A673 (cell line): ENCODE data around the gene TMEM74B. TPM values are rescaled to one million over a fixed set of nuclear protein-coding genes. Genes with fewer than 3 reads are reported as not detected.

Experiments used
- BruUV-seq: library from RNA; stranded (reverse); fragments of 400-500 nt; replicated peaks from 2 replicates; lab custom pipeline; 2021; lab: Mats Ljungman, UMichigan
- CTCF ChIA-PET: fragments of 300-600 bp; sonication (Branson Sonifier 250); formaldehyde crosslinking; loops from one replicate; lab custom pipeline; 2022; ENCODE audit warnings: antibody characterized with exemption; lab: Charles Lee
- POLR2A ChIA-PET: fragments of 300-600 bp; sonication (Branson Sonifier 250); formaldehyde crosslinking; loops from one replicate; lab custom pipeline; 2022; ENCODE audit warnings: antibody characterized with exemption; ENCODE audit not compliant: low non-redundant PET; lab: Charles Lee
- DNase-seq: peaks from one replicate; pipeline ENCODE4 v3.0.0-alpha.2; 2015; ENCODE audit warnings: low spot score
- H3K27ac ChIP-seq: fragments of 200-600 bp; sonication (generic); 2 replicates; pipeline ENCODE4 v1.5.1; 2016; ENCODE audit warnings: mixed run types, low read depth, mild to moderate bottlenecking, mixed read lengths, antibody characterized with exemption, low read length; ENCODE audit not compliant: poor library complexity, severe bottlenecking
- H3K27me3 ChIP-seq: fragments of 200-600 bp; sonication (generic); replicated peaks from 2 replicates; pipeline ENCODE4 v1.6.1; 2017; ENCODE audit warnings: mixed run types, low read depth, mild to moderate bottlenecking, mixed read lengths, antibody characterized with exemption, low read length; ENCODE audit not compliant: insufficient read depth, poor library complexity
- H3K36me3 ChIP-seq: fragments of 200-600 bp; sonication (generic); 2 replicates; pipeline ENCODE4 v1.6.1; 2016; ENCODE audit warnings: mixed run types, mild to moderate bottlenecking, mixed read lengths, antibody characterized with exemption, low read length; ENCODE audit not compliant: insufficient read depth, poor library complexity, severe bottlenecking
- H3K4me1 ChIP-seq: fragments of 200-600 bp; sonication (generic); 2 replicates; pipeline ENCODE4 v1.6.1; 2017; ENCODE audit warnings: mixed run types, mild to moderate bottlenecking, mixed read lengths, antibody characterized with exemption, low read length; ENCODE audit not compliant: insufficient read depth, poor library complexity, severe bottlenecking
- H3K4me3 ChIP-seq: fragments of 200-600 bp; sonication (generic); 2 replicates; pipeline ENCODE4 v1.5.1; 2016; ENCODE audit warnings: low read depth, mixed run types, mild to moderate bottlenecking, mixed read lengths, low read length; ENCODE audit not compliant: poor library complexity, severe bottlenecking
- H3K9me3 ChIP-seq: fragments of 200-600 bp; sonication (generic); 2 replicates; pipeline ENCODE4 v1.6.1; 2016; ENCODE audit warnings: mixed run types, low read depth, mild to moderate bottlenecking, mixed read lengths, antibody characterized with exemption, low read length; ENCODE audit not compliant: poor library complexity, severe bottlenecking
- EZH2 ChIP-seq: fragments of 200-600 bp; sonication (generic); IDR thresholded peaks from 2 replicates; pipeline ENCODE4 v1.6.1; 2017; ENCODE audit warnings: borderline replicate concordance, low read depth, mild to moderate bottlenecking, mixed read lengths, antibody characterized with exemption, low read length; ENCODE audit not compliant: poor library complexity, severe bottlenecking
- intact Hi-C: fragments of 100-400 bp; cut with micrococcal nuclease; formaldehyde crosslinking; loops from one replicate; pipeline ENCODE4 v1.10.0; 2022; ENCODE audit not compliant: unreplicated experiment
- total RNA-seq: library from RNA; stranded (reverse); gene quantifications from 2 replicates; pipeline ENCODE4 v1.2.3, GENCODE V29; 2021
- TF ChIP-seq, protein P1 (sequence below): fragments of 300-800, 200-600 bp; sonication (generic); conservative IDR thresholded peaks from 2 replicates; pipeline ENCODE4 v1.5.1; 2017; ENCODE audit warnings: low read depth, mild to moderate bottlenecking, antibody characterized with exemption, low read length, moderate library complexity, mixed read lengths

Gene TMEM74B
- total RNA-seq, 1 experiment from 2014 or later = not detected

DNA sequence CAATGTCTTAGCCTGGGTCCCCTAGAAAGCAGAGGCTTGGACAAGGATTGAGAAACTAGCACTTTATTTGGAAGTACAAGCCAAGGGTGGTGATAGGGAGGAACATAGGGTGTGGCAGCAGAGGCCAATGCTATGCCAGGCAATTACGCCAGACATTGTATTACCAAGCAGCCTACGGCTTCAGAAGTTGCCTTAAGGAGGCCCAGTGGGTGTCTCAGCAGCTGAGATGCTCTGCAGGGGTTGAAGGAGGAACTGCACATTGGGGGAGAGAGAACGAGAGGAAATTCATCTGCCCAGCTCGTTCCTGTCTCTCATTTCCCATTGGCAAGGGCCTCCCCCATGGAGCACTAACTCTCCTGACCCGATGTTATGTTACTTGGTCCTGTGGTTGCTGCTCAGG lies 19.3 kb upstream of the TMEM74B start:
- Histone ChIP-seq H3K4me1 (no peaks in the 10 kb centered on the region), H3K4me3 (no peak overlapping the region), H3K9me3 (no peaks in the 10 kb centered on the region), H3K36me3 (no peaks in the 10 kb centered on the region), H3K27me3 (no peaks in the 10 kb centered on the region), H3K27ac (no peak overlapping the region)
- no peak for TF ChIP-seq EZH2
- TF ChIP-seq, protein P1, sequence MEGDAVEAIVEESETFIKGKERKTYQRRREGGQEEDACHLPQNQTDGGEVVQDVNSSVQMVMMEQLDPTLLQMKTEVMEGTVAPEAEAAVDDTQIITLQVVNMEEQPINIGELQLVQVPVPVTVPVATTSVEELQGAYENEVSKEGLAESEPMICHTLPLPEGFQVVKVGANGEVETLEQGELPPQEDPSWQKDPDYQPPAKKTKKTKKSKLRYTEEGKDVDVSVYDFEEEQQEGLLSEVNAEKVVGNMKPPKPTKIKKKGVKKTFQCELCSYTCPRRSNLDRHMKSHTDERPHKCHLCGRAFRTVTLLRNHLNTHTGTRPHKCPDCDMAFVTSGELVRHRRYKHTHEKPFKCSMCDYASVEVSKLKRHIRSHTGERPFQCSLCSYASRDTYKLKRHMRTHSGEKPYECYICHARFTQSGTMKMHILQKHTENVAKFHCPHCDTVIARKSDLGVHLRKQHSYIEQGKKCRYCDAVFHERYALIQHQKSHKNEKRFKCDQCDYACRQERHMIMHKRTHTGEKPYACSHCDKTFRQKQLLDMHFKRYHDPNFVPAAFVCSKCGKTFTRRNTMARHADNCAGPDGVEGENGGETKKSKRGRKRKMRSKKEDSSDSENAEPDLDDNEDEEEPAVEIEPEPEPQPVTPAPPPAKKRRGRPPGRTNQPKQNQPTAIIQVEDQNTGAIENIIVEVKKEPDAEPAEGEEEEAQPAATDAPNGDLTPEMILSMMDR = no peak
- CTCF ChIA-PET = no interaction called here
- DNase-seq = no peak
- no TSS peak for BruUV-seq
- POLR2A ChIA-PET = no interaction called here
- intact Hi-C loops = loop anchor here (10.0 kb wide), 1 partner anchor 229 kb away; no protein-coding TSS in a partner anchor

GRCh38 chr20:1203630-1204029 lies 18.8 kb upstream of the TMEM74B start:
- Histone ChIP-seq H3K36me3 (no peaks in the 10 kb centered on the region), H3K4me3 (no peak overlapping the region), H3K9me3 (no peaks in the 10 kb centered on the region), H3K27ac (no peak overlapping the region), H3K4me1 (no peaks in the 10 kb centered on the region), H3K27me3 (no peaks in the 10 kb centered on the region)
- no peak for TF ChIP-seq EZH2
- TF ChIP-seq, protein P1 = no peak
- intact Hi-C loops = loop anchor here (10.0 kb wide), 1 partner anchor 229 kb away; no protein-coding TSS in a partner anchor
- no peak for DNase-seq
- no TSS peak for BruUV-seq
- ChIA-PET CTCF (interaction anchor here (0.7 kb wide), 1 partner anchor 19 kb away, joined by 3 read pairs; no protein-coding TSS in a partner anchor), POLR2A (interaction anchor here (0.6 kb wide), 1 partner anchor 137 kb away, joined by 3 read pairs; no protein-coding TSS in a partner anchor)

DNA sequence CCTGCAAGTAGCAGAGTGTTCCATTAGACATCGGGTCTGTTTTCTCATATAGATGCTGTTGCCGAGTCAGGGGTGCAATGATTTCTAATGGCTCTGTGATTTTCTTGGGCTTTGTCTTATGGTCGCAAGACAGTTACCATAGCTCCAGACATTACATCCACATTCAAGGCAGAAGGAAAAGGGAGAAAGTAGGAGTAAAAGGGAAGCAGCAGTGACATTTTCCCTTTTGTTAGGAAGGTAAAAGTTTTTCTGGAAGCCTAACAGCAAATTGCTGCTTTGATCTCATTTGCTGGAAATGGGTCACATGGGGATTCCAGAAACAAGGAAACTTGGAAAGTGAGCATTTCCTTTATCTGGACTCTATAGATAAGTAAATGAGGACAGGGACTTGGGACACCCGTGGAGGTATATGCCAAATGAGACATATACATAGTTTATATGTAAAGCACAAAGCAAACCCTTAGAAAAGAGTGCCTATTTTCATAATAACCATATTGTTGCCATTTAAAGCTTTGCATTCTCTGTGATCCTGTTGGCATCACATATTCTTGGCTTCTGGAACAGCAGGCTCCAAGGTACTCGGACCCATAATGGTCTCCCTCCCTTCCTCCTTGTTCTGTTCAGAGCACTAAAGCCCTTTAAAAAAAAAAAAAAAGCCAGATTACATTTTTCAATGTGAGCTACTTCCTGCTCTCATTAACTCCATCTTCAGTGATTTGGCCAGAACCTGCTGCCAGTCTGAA lies 18.2 kb upstream of the TMEM74B start, which contains the start of gene C20orf202:
C20orf202 (plus strand) TSS at position 693 of the 743 bp plus-strand sequence. CDS start 132 bp downstream, outside the sequence.
- ChIA-PET CTCF (interaction anchor here (0.7 kb wide), 1 partner anchor 18 kb away, joined by 3 read pairs; no protein-coding TSS in a partner anchor), POLR2A (interaction anchor here (0.6 kb wide), 1 partner anchor 137 kb away, joined by 3 read pairs; no protein-coding TSS in a partner anchor)
- intact Hi-C loops = loop anchor here (10.0 kb wide), 1 partner anchor 228 kb away; no protein-coding TSS in a partner anchor
- no peak within 1 kb of the TSS for H3K27ac ChIP-seq
- no peaks in the 10 kb centered on the region for H3K4me1 ChIP-seq
- TF ChIP-seq, protein P1 = no peak
- no peak for TF ChIP-seq EZH2
- H3K4me3 ChIP-seq = no peak within 1 kb of the TSS
- H3K9me3 ChIP-seq = no peaks in the 10 kb centered on the region
- H3K27me3 ChIP-seq = no peaks in the 10 kb centered on the region
- no peaks in the 10 kb centered on the region for H3K36me3 ChIP-seq
- no peak for DNase-seq
- no TSS peak for BruUV-seq
